Colonic mucosa (tissue), 4 donors: ENCODE measurements around the gene PON1. TPM values are rescaled to one million over a fixed set of nuclear protein-coding genes. Genes with fewer than 3 reads are reported as not detected.

Source experiments
- DNase-seq: peaks from one replicate; pipeline ENCODE4 v3.0.0-alpha.2; 2020
- H3K27ac ChIP-seq: fragments of 200-600 bp; one replicate; pipeline ENCODE4 v1.8.0; 2021
- H3K27me3 ChIP-seq: fragments of 200-600 bp; one replicate; pipeline ENCODE4 v1.8.0; 2021
- H3K36me3 ChIP-seq: fragments of 200-600 bp; one replicate; pipeline ENCODE4 v1.8.0; 2021
- H3K4me1 ChIP-seq: fragments of 200-600 bp; one replicate; pipeline ENCODE4 v1.8.0; 2021; ENCODE audit warnings: mild to moderate bottlenecking
- H3K4me3 ChIP-seq: fragments of 200-600 bp; one replicate; pipeline ENCODE4 v1.8.0; 2021
- H3K9ac ChIP-seq, 2 donors: one replicate each; pipeline ENCODE4 v1.7.0; 2013; ENCODE audit warnings: control low read depth in 2 of 2, low read depth in 2 of 2, low read length in 2 of 2
- H3K9me3 ChIP-seq: fragments of 200-600 bp; one replicate; pipeline ENCODE4 v1.8.0; 2021
- intact Hi-C: fragments of 100-400 bp; cut with DNase I; formaldehyde crosslinking; loops from one replicate; pipeline ENCODE4 v1.14.1; 2022
- total RNA-seq, 2 donors: library from RNA; stranded (reverse); fragmentation: NEBNext Ultra II Directional in 1 of 2; extraction: Animal tissue kit (Norgen Biotek cat#: 25700) in 1 of 2; gene quantifications; one replicate each; pipeline ENCODE4 v1.2.1, GENCODE V29; 2021
- TF ChIP-seq, protein P1 (sequence below): fragments of 200-600 bp; IDR thresholded peaks from one replicate; pipeline ENCODE4 v1.8.0; 2022; ENCODE audit warnings: antibody characterized with exemption, mild to moderate bottlenecking
- donor health status: healthy.
- donor health status: DM: no; HTN: no; CAD: no.
- donor health status: DM: no; HTN: no; CAD: no.

The PON1 gene
- total RNA-seq, 2 donors from 2014 or later, result not detected

DNA sequence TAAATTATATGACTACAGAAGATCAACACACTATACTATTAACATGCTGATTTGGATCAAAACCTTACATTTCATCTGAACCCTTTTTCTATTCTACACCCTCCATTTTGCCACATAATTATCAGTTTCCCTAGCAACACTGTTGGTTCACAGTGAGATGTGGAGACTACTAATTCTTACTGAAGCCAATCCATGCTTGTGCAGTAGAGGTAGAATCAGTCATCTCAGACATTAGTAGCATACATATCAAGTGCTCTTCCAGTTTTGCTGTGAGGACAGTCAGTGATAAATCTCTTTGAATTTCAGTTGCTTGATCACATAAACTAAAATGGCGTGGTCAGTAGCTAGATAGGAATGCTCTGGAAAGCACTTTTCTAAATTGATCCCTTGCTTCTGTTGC, 70.3 kb downstream of the PON1 start:
- Histone ChIP-seq H3K4me1 (no peaks in the 10 kb centered on the region), H3K36me3 (no peaks in the 10 kb centered on the region), H3K4me3 (no peak overlapping the region), H3K9me3 (no peaks in the 10 kb centered on the region), H3K27me3 (no peaks in the 10 kb centered on the region), H3K9ac (no peak overlapping the region), H3K27ac (no peak overlapping the region)
- TF ChIP-seq, protein P1, sequence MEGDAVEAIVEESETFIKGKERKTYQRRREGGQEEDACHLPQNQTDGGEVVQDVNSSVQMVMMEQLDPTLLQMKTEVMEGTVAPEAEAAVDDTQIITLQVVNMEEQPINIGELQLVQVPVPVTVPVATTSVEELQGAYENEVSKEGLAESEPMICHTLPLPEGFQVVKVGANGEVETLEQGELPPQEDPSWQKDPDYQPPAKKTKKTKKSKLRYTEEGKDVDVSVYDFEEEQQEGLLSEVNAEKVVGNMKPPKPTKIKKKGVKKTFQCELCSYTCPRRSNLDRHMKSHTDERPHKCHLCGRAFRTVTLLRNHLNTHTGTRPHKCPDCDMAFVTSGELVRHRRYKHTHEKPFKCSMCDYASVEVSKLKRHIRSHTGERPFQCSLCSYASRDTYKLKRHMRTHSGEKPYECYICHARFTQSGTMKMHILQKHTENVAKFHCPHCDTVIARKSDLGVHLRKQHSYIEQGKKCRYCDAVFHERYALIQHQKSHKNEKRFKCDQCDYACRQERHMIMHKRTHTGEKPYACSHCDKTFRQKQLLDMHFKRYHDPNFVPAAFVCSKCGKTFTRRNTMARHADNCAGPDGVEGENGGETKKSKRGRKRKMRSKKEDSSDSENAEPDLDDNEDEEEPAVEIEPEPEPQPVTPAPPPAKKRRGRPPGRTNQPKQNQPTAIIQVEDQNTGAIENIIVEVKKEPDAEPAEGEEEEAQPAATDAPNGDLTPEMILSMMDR, result no peak
- intact Hi-C loops, result no loop called here
- DNase-seq, result no peak

DNA sequence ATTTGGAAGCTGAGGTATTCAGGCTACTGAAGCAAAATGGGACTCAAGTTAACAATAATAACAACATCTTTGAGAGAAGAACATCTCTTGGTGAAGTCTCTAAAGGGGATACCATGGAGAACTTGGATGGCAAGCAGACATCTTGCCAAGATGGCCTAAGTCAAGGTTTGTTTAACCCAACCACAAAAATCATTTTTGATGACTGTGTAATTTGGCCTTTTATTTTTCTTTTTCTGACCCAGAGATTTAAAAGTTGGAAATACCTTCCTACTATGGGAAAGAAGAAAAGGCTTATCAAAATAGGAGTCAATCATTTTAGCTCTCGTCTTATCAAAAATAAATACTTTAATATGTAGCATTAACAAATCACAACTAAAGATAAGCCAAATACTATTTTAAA, 72.4 kb downstream of the PON1 start:
- no peak overlapping the region for H3K27ac ChIP-seq
- no peak for DNase-seq
- H3K9me3 ChIP-seq, result no peaks in the 10 kb centered on the region
- no peaks in the 10 kb centered on the region for H3K36me3 ChIP-seq
- H3K4me3 ChIP-seq, result no peak overlapping the region
- TF ChIP-seq, protein P1, result no peak
- no peaks in the 10 kb centered on the region for H3K4me1 ChIP-seq
- no peaks in the 10 kb centered on the region for H3K27me3 ChIP-seq
- intact Hi-C loops, result no loop called here
- no peak overlapping the region for H3K9ac ChIP-seq

DNA sequence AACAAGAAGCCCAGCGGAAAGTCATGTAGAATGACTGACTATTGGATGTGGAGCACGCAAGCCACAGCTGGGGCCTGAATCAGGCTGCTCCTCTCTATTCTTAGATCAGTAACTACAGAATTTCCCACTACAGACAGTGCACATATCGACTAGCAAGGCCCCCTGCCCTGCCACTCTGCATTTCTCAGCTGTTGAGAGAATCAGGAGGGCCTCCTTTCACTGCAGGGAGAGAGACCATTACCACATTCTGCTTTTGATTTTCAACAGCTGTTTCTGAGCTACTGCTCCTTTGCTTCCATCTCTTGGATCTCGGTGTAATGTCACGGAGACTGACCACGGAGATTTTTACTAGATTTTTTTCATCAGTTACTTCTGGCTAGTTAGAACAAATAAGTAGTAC, 73.8 kb downstream of the PON1 start:
- H3K36me3 ChIP-seq, result no peaks in the 10 kb centered on the region
- no peak for DNase-seq
- no peak overlapping the region for H3K27ac ChIP-seq
- intact Hi-C loops, result no loop called here
- H3K4me1 ChIP-seq, result no peaks in the 10 kb centered on the region
- TF ChIP-seq, protein P1, result no peak
- no peaks in the 10 kb centered on the region for H3K27me3 ChIP-seq
- no peak overlapping the region for H3K4me3 ChIP-seq
- H3K9me3 ChIP-seq, result no peaks in the 10 kb centered on the region
- H3K9ac ChIP-seq, result no peak overlapping the region

Other genes starting within 250 kb of the PON1 start
- gene PON3, start 71.8 kb upstream of the PON1 start, total RNA-seq, result 1 to 10 TPM; 3.0 to 3.5 TPM
- gene PON2, start 110.5 kb upstream of the PON1 start, total RNA-seq, result 10 to 100 TPM; 89.8 to 99.4 TPM
- gene ASB4, start 161.4 kb upstream of the PON1 start, total RNA-seq, result under 1 TPM; 0.15 to 0.32 TPM